Stomach (tissue), 19 donors: ENCODE results near the gene TGOLN2. TPM values are rescaled to one million over a fixed set of nuclear protein-coding genes. Genes with fewer than 3 reads are reported as not detected.

ENCODE experiments used
- DNase-seq, 2 donors: peaks; one replicate each; pipeline versions ENCODE4 v3.0.0 to v3.0.0-alpha.2; 2013 to 2019
- H3K27ac ChIP-seq, 5 donors: fragments of 200-600 bp in 4 of 5; sonication (generic) in 4 of 5; one replicate each; pipeline ENCODE4 v1.5.1; 2013 to 2019; ENCODE audit warnings: mild to moderate bottlenecking in 1 of 5, moderate library complexity in 1 of 5
- H3K27me3 ChIP-seq, 3 donors: fragments of 200-600 bp; sonication (generic); one replicate each; pipeline ENCODE4 v1.5.1; 2017 to 2019; ENCODE audit warnings: mixed run types in 1 of 3
- H3K36me3 ChIP-seq, 4 donors: fragments of 200-600 bp; sonication (generic); 1 replicate in 3 of 4; 2 replicates in 1 of 4; pipeline ENCODE4 v1.5.1; 2016 to 2019
- H3K4me1 ChIP-seq, 4 donors: fragments of 200-600 bp; sonication (generic); one replicate each; pipeline ENCODE4 v1.5.1; 2016 to 2019
- H3K4me3 ChIP-seq, 4 donors: fragments of 200-600 bp; sonication (generic) in 3 of 4; one replicate each; pipeline ENCODE4 v1.5.1; 2016 to 2019; ENCODE audit warnings: mild to moderate bottlenecking in 1 of 4
- H3K9me3 ChIP-seq, 4 donors: fragments of 200-600 bp; sonication (generic); one replicate each; pipeline ENCODE4 v1.5.1; 2016 to 2019
- CTCF ChIP-seq, 7 experiments: fragments of 450-650 bp in 4 of 7; fragments of 200-600 bp in 3 of 7; sonication (generic) in 3 of 7; IDR thresholded peaks; one replicate each; pipeline ENCODE4 v1.5.1; 2016 to 2019; ENCODE audit warnings: antibody characterized with exemption in 7 of 7, control low read depth in 2 of 7, mild to moderate bottlenecking in 1 of 7
- EP300 ChIP-seq: sonication (generic); formaldehyde crosslinking; IDR thresholded peaks from one replicate; pipeline ENCODE4 v1.6.1; 2017; ENCODE audit warnings: antibody characterized with exemption
- POLR2A ChIP-seq, 4 donors: fragments of 450-650 bp; IDR thresholded peaks; one replicate each; pipeline ENCODE4 v1.6.1; 2016; ENCODE audit warnings: antibody characterized with exemption in 4 of 4, control low read depth in 2 of 4, mild to moderate bottlenecking in 1 of 4, moderate library complexity in 1 of 4
- POLR2AphosphoS5 ChIP-seq, 3 donors: sonication (generic); formaldehyde crosslinking; IDR thresholded peaks; one replicate each; pipeline ENCODE4 v1.6.1; 2016; ENCODE audit warnings: antibody characterized with exemption in 3 of 3
- WGBS, 5 donors: extraction: QIAGEN DNeasy Blood & Tissue Kit in 3 of 5; methylation state at CpG; one replicate each; pipeline versions ENCODE4 v1.1.5 to v1.1.7; 2013 to 2018; 5-methylcytosine and 5-hydroxymethylcytosine counted together
- intact Hi-C: fragments of 100-400 bp; cut with DNase I; formaldehyde crosslinking; loops from one replicate; pipeline ENCODE4 v1.15.1; 2023; ENCODE audit warnings: low total_unique reads
- long read RNA-seq, 10 donors: transcript quantifications; one replicate each; lab custom pipeline, GENCODE V29; 2026
- polyA plus RNA-seq, 3 donors: library from polyadenylated mRNA; stranded (reverse); fragments of 200-250 nt; gene quantifications; one replicate each; pipeline ENCODE4 v1.2.3, GENCODE V29; 2013
- total RNA-seq, 5 donors: library from RNA; depleted of rRNA; stranded (reverse); fragments of >200 nt; gene quantifications; one replicate each; pipeline versions ENCODE4 v1.1.0 to v1.2.3, GENCODE V29; 2014 to 2016
- donor health status: healthy with polysubstance abuse.
- donor health status: Bipolar disorder and iron deficiency.
- donor health status: healthy.

TGOLN2 gene
- total RNA-seq (100 to 1,000 TPM; 104 to 232 (median 181) TPM), polyA plus RNA-seq (10 to 100 TPM; 10.8 to 21.7 (median 13.0) TPM)
- long read RNA-seq, donor 1, full-length matches to known transcripts, result 4 of 11 reads
- long read RNA-seq, donor 1, partial matches to known transcripts, result 7 of 11 reads
- long read RNA-seq, donor 1, other reads (novel, unspliced or antisense), result 0 of 11 reads
- long read RNA-seq, donor 2, full-length matches to known transcripts, result 6 of 23 reads
- long read RNA-seq, donor 2, partial matches to known transcripts, result 17 of 23 reads
- long read RNA-seq, donor 2, other reads (novel, unspliced or antisense), result 0 of 23 reads
- long read RNA-seq, donor 3, full-length matches to known transcripts, result 4 of 15 reads
- long read RNA-seq, donor 3, partial matches to known transcripts, result 11 of 15 reads
- long read RNA-seq, donor 3, other reads (novel, unspliced or antisense), result 0 of 15 reads
- long read RNA-seq, donor 4, full-length matches to known transcripts, result 1 of 1 reads
- long read RNA-seq, donor 4, partial matches to known transcripts, result 0 of 1 reads
- long read RNA-seq, donor 4, other reads (novel, unspliced or antisense), result 0 of 1 reads
- long read RNA-seq, donor 5, full-length matches to known transcripts, result 6 of 32 reads
- long read RNA-seq, donor 5, partial matches to known transcripts, result 26 of 32 reads
- long read RNA-seq, donor 5, other reads (novel, unspliced or antisense), result 0 of 32 reads
- long read RNA-seq, donor 6, result 0 reads
- long read RNA-seq, donor 7, full-length matches to known transcripts, result 7 of 53 reads
- long read RNA-seq, donor 7, partial matches to known transcripts, result 46 of 53 reads
- long read RNA-seq, donor 7, other reads (novel, unspliced or antisense), result 0 of 53 reads
- long read RNA-seq, donor 8, full-length matches to known transcripts, result 5 of 42 reads
- long read RNA-seq, donor 8, partial matches to known transcripts, result 37 of 42 reads
- long read RNA-seq, donor 8, other reads (novel, unspliced or antisense), result 0 of 42 reads
- long read RNA-seq, donor 9, partial matches to known transcripts, result 23 of 23 reads
- long read RNA-seq, donor 9, other reads (novel, unspliced or antisense), result 0 of 23 reads
- long read RNA-seq, donor 10, full-length matches to known transcripts, result 5 of 13 reads
- long read RNA-seq, donor 10, partial matches to known transcripts, result 8 of 13 reads
- long read RNA-seq, donor 10, other reads (novel, unspliced or antisense), result 0 of 13 reads

GRCh38 chr2:85327822-85328617 lies at the start of gene TGOLN2:
TGOLN2 (minus strand) TSS chr2:85327989; CDS start chr2:85327962, 27 bp downstream.
- WGBS, 5 donors, result 0 to 1% (median 0%) methylated on average over 43 to 57 of the region's 57 CpGs
- peak; percentile 94 to 98 for DNase-seq
- Histone ChIP-seq H3K27ac (peak within 1 kb of the TSS; percentile 84 to 97 (median 96)), H3K36me3 (peaks cover 17 to 21% (median 19%) of the 10 kb centered on the region in 4 donors), H3K9me3 (no peaks in the 10 kb centered on the region), H3K27me3 (no peaks in the 10 kb centered on the region), H3K4me1 (peaks cover 35 to 53% (median 47%) of the 10 kb centered on the region in 4 donors), H3K4me3 (peak within 1 kb of the TSS; percentile 77 to 85 (median 80))
- no peak for TF ChIP-seq EP300
- TF ChIP-seq POLR2A (IDR thresholded peaks at IDR 0.05), result peak in 3 of 4 donors; percentile 85 to 98 (median 95)
- peak; percentile 96 to 100 (median 99) for TF ChIP-seq POLR2AphosphoS5 (IDR thresholded peaks at IDR 0.05)
- intact Hi-C loops, result no loop called here

GRCh38 chr2:85377083-85377482 lies 49.3 kb upstream of the TGOLN2 start:
- intact Hi-C loops, result no loop called here
- no peak for DNase-seq
- H3K27ac ChIP-seq, result no peak overlapping the region
- no peak for TF ChIP-seq POLR2AphosphoS5 (IDR thresholded peaks at IDR 0.05)
- no peak for TF ChIP-seq POLR2A (IDR thresholded peaks at IDR 0.05)
- no peak for TF ChIP-seq CTCF (IDR thresholded peaks at IDR 0.05)
- TF ChIP-seq EP300, result no peak
- no peaks in the 10 kb centered on the region for H3K9me3 ChIP-seq
- peaks cover 14 to 80% (median 67%) of the 10 kb centered on the region in 4 donors for H3K36me3 ChIP-seq
- H3K27me3 ChIP-seq, result no peaks in the 10 kb centered on the region
- no peak overlapping the region for H3K4me3 ChIP-seq
- H3K4me1 ChIP-seq, result peaks cover 0 to 14% (median 0%) of the 10 kb centered on the region in 4 donors
- WGBS, 5 donors, result 81 to 92% (median 87%) methylated on average over 11 of the region's 11 CpGs

- Histone ChIP-seq H3K36me3 (peaks cover 14 to 83% (median 73%) of the 10 kb centered on the region in 4 donors), H3K4me1 (peaks cover 0 to 14% (median 0%) of the 10 kb centered on the region in 4 donors), H3K9me3 (no peaks in the 10 kb centered on the region), H3K27ac (peak overlapping the region in 1 of 5 donors; percentile 23), H3K27me3 (no peaks in the 10 kb centered on the region), H3K4me3 (no peak overlapping the region)
- intact Hi-C loops, result no loop called here
- 76 to 97% (median 93%) methylated on average over 5 of the region's 5 CpGs for WGBS, 5 donors
- DNase-seq, result no peak
- TF ChIP-seq POLR2AphosphoS5 (IDR thresholded peaks at IDR 0.05) (no peak), POLR2A (IDR thresholded peaks at IDR 0.05) (no peak), EP300 (no peak), CTCF (IDR thresholded peaks at IDR 0.05) (no peak)
Observed at GRCh38 chr2:85376291-85377065, 48.7 kb upstream of the TGOLN2 start.
